ENCODE data around the gene MAP1A. TPM values are rescaled to one million over a fixed set of nuclear protein-coding genes. Genes with fewer than 3 reads are reported as not detected.

The MAP1A gene
- total and polyA plus RNA-seq, 3 donors from 2014 or later, result 11.4 to 19.1 (median 17.7) TPM

GRCh38 chr15:43515741-43516140, 1.7 kb upstream of the MAP1A start:
- no peak for DNase-seq
- Histone ChIP-seq H3K27ac (peak overlapping the region; percentile 72 to 83), H3K4me3 (no peak overlapping the region), H3K4me1 (peaks cover 29% of the 10 kb centered on the region), H3K9me3 (no peaks in the 10 kb centered on the region), H3K36me3 (ENCODE audit: low read depth, missing control alignments) (no peaks in the 10 kb centered on the region), H3K27me3 (no peaks in the 10 kb centered on the region)
- intact Hi-C loops (cut with DNase I; ENCODE audit: low total_unique reads), result no loop called here
- TF ChIP-seq POLR2A (IDR thresholded peaks at IDR 0.05), result no peak
- no peak for TF ChIP-seq CTCF (IDR thresholded peaks at IDR 0.05)
- 31 to 32% methylated on average over 2 of the region's 2 CpGs for WGBS, 2 donors

GRCh38 chr15:43516185-43516584, 1.2 kb upstream of the MAP1A start:
- H3K4me3 ChIP-seq, result no peak overlapping the region
- no peaks in the 10 kb centered on the region for H3K9me3 ChIP-seq
- TF ChIP-seq POLR2A (IDR thresholded peaks at IDR 0.05) (no peak), CTCF (IDR thresholded peaks at IDR 0.05) (no peak)
- H3K4me1 ChIP-seq, result peaks cover 28% of the 10 kb centered on the region
- WGBS, 2 donors, result 17 to 33% methylated on average over 5 of the region's 5 CpGs
- no peaks in the 10 kb centered on the region for H3K27me3 ChIP-seq
- peak overlapping the region; percentile 72 to 83 for H3K27ac ChIP-seq
- DNase-seq, result peak; percentile 61
- no peaks in the 10 kb centered on the region for H3K36me3 ChIP-seq (ENCODE audit: low read depth, missing control alignments)
- intact Hi-C loops (cut with DNase I; ENCODE audit: low total_unique reads), result no loop called here

DNA sequence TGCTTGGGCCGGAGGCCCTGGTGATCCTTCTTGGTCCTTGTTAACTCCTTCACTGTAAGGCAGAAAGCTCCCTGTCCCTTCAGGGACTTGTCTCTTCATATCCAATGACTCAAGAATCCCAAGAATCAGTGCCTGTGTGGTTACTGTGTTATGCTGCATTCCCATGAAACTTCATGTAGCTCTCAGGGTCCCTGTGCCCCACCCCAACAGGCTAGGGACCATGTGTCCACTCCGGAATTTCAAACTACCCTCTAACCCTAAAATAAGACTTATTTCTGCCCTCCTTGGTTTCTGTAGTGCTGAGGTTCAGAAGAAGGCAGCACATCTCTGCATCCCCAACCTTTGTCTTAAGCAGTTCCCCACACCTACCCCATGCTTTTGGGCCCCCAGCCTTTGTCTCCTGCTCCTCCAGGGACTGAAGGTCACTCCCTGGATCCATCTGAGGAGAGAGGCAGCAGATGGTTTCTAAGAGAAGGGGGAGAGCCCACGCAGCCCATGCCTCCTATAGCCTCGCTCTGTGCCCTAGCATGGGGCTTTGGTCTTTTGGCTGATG, 531 bp upstream of the MAP1A start:
- H3K27ac ChIP-seq, result peak overlapping the region; percentile 72 to 83
- intact Hi-C loops (cut with DNase I; ENCODE audit: low total_unique reads), result no loop called here
- WGBS, 2 donors, result 29 to 37% methylated on average over 4 of the region's 4 CpGs
- peak overlapping the region; percentile 47 to 56 for H3K4me3 ChIP-seq
- no peaks in the 10 kb centered on the region for H3K36me3 ChIP-seq (ENCODE audit: low read depth, missing control alignments)
- no peaks in the 10 kb centered on the region for H3K9me3 ChIP-seq
- DNase-seq, result no peak
- H3K27me3 ChIP-seq, result no peaks in the 10 kb centered on the region
- peaks cover 24% of the 10 kb centered on the region for H3K4me1 ChIP-seq
- no peak for TF ChIP-seq CTCF (IDR thresholded peaks at IDR 0.05)
- no peak for TF ChIP-seq POLR2A (IDR thresholded peaks at IDR 0.05)

- peaks cover 24% of the 10 kb centered on the region for H3K4me1 ChIP-seq
- intact Hi-C loops (cut with DNase I; ENCODE audit: low total_unique reads), result no loop called here
- WGBS, 2 donors, result 10 to 18% methylated on average over 14 to 17 of the region's 18 CpGs
These were observed 871 bp downstream of the MAP1A start for GRCh38 chr15:43518197-43518761.

More at GRCh38 chr15:43518197-43518761, 871 bp downstream of the MAP1A start:
- Histone ChIP-seq H3K36me3 (ENCODE audit: low read depth, missing control alignments) (no peaks in the 10 kb centered on the region), H3K4me3 (peak overlapping the region; percentile 47 to 56), H3K9me3 (no peaks in the 10 kb centered on the region), H3K27ac (peak overlapping the region; percentile 72 to 83), H3K27me3 (no peaks in the 10 kb centered on the region)
- no peak for DNase-seq
- no peak for TF ChIP-seq CTCF (IDR thresholded peaks at IDR 0.05)
- no peak for TF ChIP-seq POLR2A (IDR thresholded peaks at IDR 0.05)

Data from testis (tissue), 3 donors.